ENCODE data around the gene FBXO15.

Gene FBXO15

GRCh38 chr18:74147779-74148542 is at the start of gene FBXO15, which contains the start of gene TIMM21:
FBXO15 (minus strand) TSS chr18:74147834; CDS start chr18:74147785, 49 bp downstream.
TIMM21 (plus strand) TSS chr18:74148523; CDS start chr18:74148809, 286 bp downstream.
- peak within 1 kb of the TSS; percentile 87 for H3K4me3 ChIP-seq (ENCODE audit: low read length)
- TF ChIP-seq ZNF274 (IDR thresholded peaks at IDR 0.05; ENCODE audit: low read depth, low read length): no peak

- TF ChIP-seq ZNF274 (IDR thresholded peaks at IDR 0.05; ENCODE audit: low read depth, low read length): no peak
- no peak overlapping the region for H3K4me3 ChIP-seq (ENCODE audit: low read length)
Observed at GRCh38 chr18:74196220-74197119, 48.8 kb upstream of the FBXO15 start.

- H3K4me3 ChIP-seq (ENCODE audit: low read length): no peak overlapping the region
- TF ChIP-seq ZNF274 (IDR thresholded peaks at IDR 0.05; ENCODE audit: low read depth, low read length): no peak
Observed at GRCh38 chr18:74194691-74195090, 47.1 kb upstream of the FBXO15 start.

GRCh38 chr18:74191577-74191976 is 43.9 kb upstream of the FBXO15 start:
- H3K4me3 ChIP-seq (ENCODE audit: low read length): no peak overlapping the region
- TF ChIP-seq ZNF274 (IDR thresholded peaks at IDR 0.05; ENCODE audit: low read depth, low read length): no peak

GRCh38 chr18:74190086-74190485 is 42.5 kb upstream of the FBXO15 start:
- H3K4me3 ChIP-seq (ENCODE audit: low read length): no peak overlapping the region
- no peak for TF ChIP-seq ZNF274 (IDR thresholded peaks at IDR 0.05; ENCODE audit: low read depth, low read length)

GRCh38 chr18:74186661-74187060 is 39.0 kb upstream of the FBXO15 start:
- no peak overlapping the region for H3K4me3 ChIP-seq (ENCODE audit: low read length)
- TF ChIP-seq ZNF274 (IDR thresholded peaks at IDR 0.05; ENCODE audit: low read depth, low read length): no peak

GRCh38 chr18:74185860-74186259 is 38.2 kb upstream of the FBXO15 start:
- no peak for TF ChIP-seq ZNF274 (IDR thresholded peaks at IDR 0.05; ENCODE audit: low read depth, low read length)
- no peak overlapping the region for H3K4me3 ChIP-seq (ENCODE audit: low read length)

- no peak overlapping the region for H3K4me3 ChIP-seq (ENCODE audit: low read length)
- TF ChIP-seq ZNF274 (IDR thresholded peaks at IDR 0.05; ENCODE audit: low read depth, low read length): no peak
Observed at GRCh38 chr18:74184875-74185274, 37.2 kb upstream of the FBXO15 start.

- H3K4me3 ChIP-seq (ENCODE audit: low read length): no peak overlapping the region
- no peak for TF ChIP-seq ZNF274 (IDR thresholded peaks at IDR 0.05; ENCODE audit: low read depth, low read length)
Observed at GRCh38 chr18:74183130-74183529, 35.5 kb upstream of the FBXO15 start.

- no peak overlapping the region for H3K4me3 ChIP-seq (ENCODE audit: low read length)
- no peak for TF ChIP-seq ZNF274 (IDR thresholded peaks at IDR 0.05; ENCODE audit: low read depth, low read length)
Observed at GRCh38 chr18:74182335-74182734, 34.7 kb upstream of the FBXO15 start.

GRCh38 chr18:74179623-74180199 is 32.1 kb upstream of the FBXO15 start:
- H3K4me3 ChIP-seq (ENCODE audit: low read length): no peak overlapping the region
- TF ChIP-seq ZNF274 (IDR thresholded peaks at IDR 0.05; ENCODE audit: low read depth, low read length): no peak

GRCh38 chr18:74178884-74179283 is 31.2 kb upstream of the FBXO15 start:
- TF ChIP-seq ZNF274 (IDR thresholded peaks at IDR 0.05; ENCODE audit: low read depth, low read length): no peak
- no peak overlapping the region for H3K4me3 ChIP-seq (ENCODE audit: low read length)

GRCh38 chr18:74175658-74176057 is 28.0 kb upstream of the FBXO15 start:
- TF ChIP-seq ZNF274 (IDR thresholded peaks at IDR 0.05; ENCODE audit: low read depth, low read length): no peak
- no peak overlapping the region for H3K4me3 ChIP-seq (ENCODE audit: low read length)

GRCh38 chr18:74173434-74173750 is 25.8 kb upstream of the FBXO15 start:
- TF ChIP-seq ZNF274 (IDR thresholded peaks at IDR 0.05; ENCODE audit: low read depth, low read length): no peak
- no peak overlapping the region for H3K4me3 ChIP-seq (ENCODE audit: low read length)

Measured in GM08714 (cell line).